Omental fat pad (tissue), 4 donors: ENCODE data around the gene SYNPO2. TPM values are rescaled to one million over a fixed set of nuclear protein-coding genes. Genes with fewer than 3 reads are reported as not detected.
"Not testable (repeated sequence)": the region's sequence is repeated elsewhere in the genome, so short reads cannot be mapped to it uniquely, and the experiment has no call there.

Experiments
- ATAC-seq: fragments of 150-250 bp; one replicate; pipeline ENCODE4 v1.9.1; 2016; ENCODE audit warnings: mild to moderate bottlenecking, moderate library complexity; ENCODE audit not compliant: low FRiP score
- DNase-seq: peaks from one replicate; pipeline ENCODE4 v3.0.0-alpha.2; 2019; ENCODE audit warnings: low spot score
- CTCF ChIP-seq, 3 donors: fragments of 450-650 bp; IDR thresholded peaks; one replicate each; pipeline ENCODE4 v1.5.1; 2016 to 2017; ENCODE audit warnings: antibody characterized with exemption in 3 of 3, mild to moderate bottlenecking in 3 of 3, moderate library complexity in 2 of 3
- total RNA-seq, 4 donors: library from RNA; depleted of rRNA; stranded (reverse); fragments of >200 nt; gene quantifications; one replicate each; pipeline ENCODE4 v1.1.0, GENCODE V29; 2016

SYNPO2 gene
- total RNA-seq, 4 donors from 2014 or later = 23.3 to 72.0 (median 41.3) TPM

DNA sequence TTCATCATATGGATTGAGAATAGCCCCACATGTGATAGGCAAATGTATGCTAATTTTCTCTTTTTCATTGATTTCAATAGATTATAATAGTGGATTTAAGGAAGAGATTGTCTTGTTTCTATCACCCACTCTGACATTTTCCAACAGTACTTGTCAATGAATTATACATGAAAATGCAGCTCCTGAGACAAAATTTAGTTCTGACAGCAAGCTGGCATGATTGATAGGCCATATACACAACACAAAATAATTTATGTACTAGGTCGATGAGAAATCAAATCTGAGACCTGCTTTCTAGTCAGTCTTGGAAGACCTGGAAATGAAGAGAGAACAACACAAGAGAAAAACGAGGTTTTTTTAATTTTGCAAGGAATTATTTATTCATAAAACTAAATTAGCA, 129.0 kb downstream of the SYNPO2 start:
- no peak for DNase-seq
- TF ChIP-seq CTCF (IDR thresholded peaks at IDR 0.05) = no peak
- no peak for ATAC-seq

- ATAC-seq = peak; percentile 49
- no peak for DNase-seq
- TF ChIP-seq CTCF (IDR thresholded peaks at IDR 0.05) = no peak
Observed at GRCh38 chr4:119020158-119020557, 131.5 kb downstream of the SYNPO2 start.

GRCh38 chr4:119022520-119022919, 133.9 kb downstream of the SYNPO2 start:
- ATAC-seq = not testable (repeated sequence)

GRCh38 chr4:119024102-119024501, 135.4 kb downstream of the SYNPO2 start:
- no peak for ATAC-seq
- no peak for DNase-seq
- TF ChIP-seq CTCF (IDR thresholded peaks at IDR 0.05) = no peak

More at GRCh38 chr4:119022520-119022919, 133.9 kb downstream of the SYNPO2 start:
- DNase-seq = not testable (repeated sequence)

GRCh38 chr4:119025420-119025819, 136.8 kb downstream of the SYNPO2 start:
- DNase-seq = peak; percentile 75
- peak; percentile 50 for ATAC-seq
- no peak for TF ChIP-seq CTCF (IDR thresholded peaks at IDR 0.05)

GRCh38 chr4:119025916-119026661, 137.4 kb downstream of the SYNPO2 start:
- TF ChIP-seq CTCF (IDR thresholded peaks at IDR 0.05) = no peak
- ATAC-seq (peak; percentile 74), DNase-seq (peak; percentile 48)

GRCh38 chr4:119026662-119027444, 138.2 kb downstream of the SYNPO2 start:
- DNase-seq = no peak
- peak; percentile 28 for ATAC-seq
- TF ChIP-seq CTCF (IDR thresholded peaks at IDR 0.05) = no peak
